Metanephros (tissue), 1 donor: ENCODE results near the gene STOML2. TPM values are rescaled to one million over a fixed set of nuclear protein-coding genes. Genes with fewer than 3 reads are reported as not detected.

ENCODE experiments used
- total RNA-seq: library from RNA; depleted of rRNA; stranded (reverse); fragments of >200 nt; gene quantifications from one replicate; pipeline ENCODE4 v1.2.3, GENCODE V29; 2014

STOML2 gene
- total RNA-seq: 108 TPM

GRCh38 chr9:35102769-35103659 lies at the start of gene STOML2:
TSS of gene STOML2 (minus strand) at chr9:35103131. CDS start at chr9:35103094, 37 bp downstream.

GRCh38 chr9:35115680-35116538 lies 13.0 kb upstream of the STOML2 start, which contains the start of gene ATOSB:
TSS of gene ATOSB (minus strand) at chr9:35115862. CDS start at chr9:35108274, 7,588 bp downstream.

GRCh38 chr9:35096035-35096849 lies 6.7 kb downstream of the STOML2 start, which contains the start of gene PIGO:
TSS of gene PIGO (minus strand) at chr9:35096591. CDS start at chr9:35095565, 1,026 bp downstream.

GRCh38 chr9:35079426-35080341 lies 23.2 kb downstream of the STOML2 start, which contains the start of gene FANCG:
TSS of gene FANCG (minus strand) at chr9:35079942. CDS start at chr9:35079524, 418 bp downstream.

GRCh38 chr9:35072461-35073278 lies 30.3 kb downstream of the STOML2 start, which contains the start of gene VCP:
TSS of gene VCP (minus strand) at chr9:35072625. CDS start at chr9:35072353, 272 bp downstream.

Other genes starting within 250 kb of the STOML2 start
- gene PHF24, start 144.8 kb downstream of the STOML2 start, total RNA-seq: 0.23 TPM
- gene DNAJB5, start 113.4 kb downstream of the STOML2 start, total RNA-seq: 8.5 TPM
- 284 TPM for gene VCP, start 30.5 kb downstream of the STOML2 start, total RNA-seq
- gene FANCG, start 23.2 kb downstream of the STOML2 start, total RNA-seq: 27.7 TPM
- gene PIGO, start 6.5 kb downstream of the STOML2 start, total RNA-seq: 24.0 TPM
- gene ATOSB, start 12.7 kb upstream of the STOML2 start, total RNA-seq: 12.4 TPM
- 24.1 TPM for gene UNC13B, start 58.9 kb upstream of the STOML2 start, total RNA-seq